ENCODE data around the gene THOC5. TPM values are rescaled to one million over a fixed set of nuclear protein-coding genes. Genes with fewer than 3 reads are reported as not detected.

Gene THOC5
- polyA plus RNA-seq, 1 donor from 2014 or later: 33.4 TPM

GRCh38 chr22:29570912-29571549, 17.5 kb upstream of the THOC5 start:
- H3K27ac ChIP-seq (ENCODE audit: low read length): no peak overlapping the region
- no peaks in the 10 kb centered on the region for H3K27me3 ChIP-seq (ENCODE audit: insufficient read depth, low read depth, low read length)
- no peaks in the 10 kb centered on the region for H3K9me3 ChIP-seq (ENCODE audit: low read length)
- no peaks in the 10 kb centered on the region for H4K20me1 ChIP-seq (ENCODE audit: insufficient read depth)
- no peaks in the 10 kb centered on the region for H3K79me2 ChIP-seq (replicated peaks; ENCODE audit: insufficient read depth, low read length)
- no peaks in the 10 kb centered on the region for H3F3A ChIP-seq (ENCODE audit: insufficient read depth, low read length, poor library complexity, severe bottlenecking)
- TF ChIP-seq EP300 (conservative IDR thresholded peaks at IDR 0.05; ENCODE audit: poor library complexity, severe bottlenecking): no peak
- TF ChIP-seq EZH2 (IDR thresholded peaks at IDR 0.05; ENCODE audit: borderline replicate concordance, insufficient read depth, low read length, poor library complexity, severe bottlenecking): no peak
- no peak for TF ChIP-seq RAD21 (conservative IDR thresholded peaks at IDR 0.05)
- TF ChIP-seq POLR2AphosphoS5 (IDR thresholded peaks at IDR 0.05): no peak
- no peak for TF ChIP-seq TAF1 (IDR thresholded peaks at IDR 0.05; ENCODE audit: low read depth)
- TF ChIP-seq SMC3 (conservative IDR thresholded peaks at IDR 0.05; ENCODE audit: poor library complexity): no peak
- TF ChIP-seq MXI1 (conservative IDR thresholded peaks at IDR 0.05; ENCODE audit: poor library complexity, severe bottlenecking): no peak
- no peak for TF ChIP-seq CTCF (IDR thresholded peaks at IDR 0.05; ENCODE audit: poor library complexity, severe bottlenecking)
- TF ChIP-seq REST (IDR thresholded peaks at IDR 0.05; ENCODE audit: borderline replicate concordance): no peak
- no peak overlapping the region for H3K4me3 ChIP-seq (ENCODE audit: low read length)
- no peaks in the 10 kb centered on the region for H3K9me2 ChIP-seq (ENCODE audit: insufficient read depth, low read length)
- no peak overlapping the region for H2AFZ ChIP-seq (ENCODE audit: low read depth, low read length)
- no peak overlapping the region for H3K9ac ChIP-seq (ENCODE audit: low read length)
- no peak overlapping the region for H3K4me2 ChIP-seq (ENCODE audit: low read length)
- no peaks in the 10 kb centered on the region for H3K36me3 ChIP-seq (ENCODE audit: insufficient read depth, low read length)

DNA sequence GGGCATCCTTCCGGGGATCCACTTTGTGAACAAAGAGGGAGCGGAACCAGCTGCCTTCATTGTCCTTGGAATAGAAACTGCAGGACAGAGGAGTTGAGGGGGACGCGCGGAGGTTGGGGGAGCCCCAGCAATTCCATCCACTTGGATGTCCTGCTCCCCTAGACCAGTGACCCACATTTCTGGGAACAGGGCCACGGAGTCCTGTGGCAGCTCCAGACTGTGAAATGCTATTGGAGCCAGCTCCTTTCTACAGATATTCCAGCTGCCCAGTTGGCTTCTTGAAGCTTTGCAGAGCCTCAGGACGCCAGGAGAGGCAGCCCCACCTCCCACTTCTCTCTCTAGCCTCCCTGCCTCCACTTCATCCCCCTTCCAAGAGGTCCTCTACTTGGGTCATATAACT, 16.9 kb upstream of the THOC5 start:
- Histone ChIP-seq H3K79me2 (replicated peaks; ENCODE audit: insufficient read depth, low read length) (no peaks in the 10 kb centered on the region), H3K36me3 (ENCODE audit: insufficient read depth, low read length) (no peaks in the 10 kb centered on the region), H3K9ac (ENCODE audit: low read length) (no peak overlapping the region), H3K4me3 (ENCODE audit: low read length) (no peak overlapping the region), H3K9me3 (ENCODE audit: low read length) (no peaks in the 10 kb centered on the region), H2AFZ (ENCODE audit: low read depth, low read length) (no peak overlapping the region), H3K27me3 (ENCODE audit: insufficient read depth, low read depth, low read length) (no peaks in the 10 kb centered on the region), H4K20me1 (ENCODE audit: insufficient read depth) (no peaks in the 10 kb centered on the region), H3F3A (ENCODE audit: insufficient read depth, low read length, poor library complexity, severe bottlenecking) (no peaks in the 10 kb centered on the region), H3K9me2 (ENCODE audit: insufficient read depth, low read length) (no peaks in the 10 kb centered on the region), H3K4me2 (ENCODE audit: low read length) (no peak overlapping the region), H3K27ac (ENCODE audit: low read length) (no peak overlapping the region)
- no peak for TF ChIP-seq POLR2AphosphoS5 (IDR thresholded peaks at IDR 0.05)
- no peak for TF ChIP-seq EP300 (conservative IDR thresholded peaks at IDR 0.05; ENCODE audit: poor library complexity, severe bottlenecking)
- TF ChIP-seq MXI1 (conservative IDR thresholded peaks at IDR 0.05; ENCODE audit: poor library complexity, severe bottlenecking): no peak
- no peak for TF ChIP-seq REST (IDR thresholded peaks at IDR 0.05; ENCODE audit: borderline replicate concordance)
- no peak for TF ChIP-seq RAD21 (conservative IDR thresholded peaks at IDR 0.05)
- TF ChIP-seq EZH2 (IDR thresholded peaks at IDR 0.05; ENCODE audit: borderline replicate concordance, insufficient read depth, low read length, poor library complexity, severe bottlenecking): no peak
- TF ChIP-seq SMC3 (conservative IDR thresholded peaks at IDR 0.05; ENCODE audit: poor library complexity): no peak
- no peak for TF ChIP-seq CTCF (IDR thresholded peaks at IDR 0.05; ENCODE audit: poor library complexity, severe bottlenecking)
- TF ChIP-seq TAF1 (IDR thresholded peaks at IDR 0.05; ENCODE audit: low read depth): no peak
